Natural killer cell (primary cell): ENCODE results near the gene SURF2. TPM values are rescaled to one million over a fixed set of nuclear protein-coding genes. Genes with fewer than 3 reads are reported as not detected.

Source experiments
- ATAC-seq, 3 donors: fragments of 150-1000 bp in 2 of 3; fragments of 200-7000 bp in 1 of 3; cut with Tn5 transposase; 1 replicate in 1 of 3; 2 replicates in 2 of 3; pipeline ENCODE4 v1.10.0; 2021; ENCODE audit warnings: mild to moderate bottlenecking in 2 of 3, moderate library complexity in 2 of 3
- DNase-seq, 2 donors: peaks; one replicate each; pipeline versions ENCODE4 v3.0.0 to v3.0.0-alpha.2; 2013 to 2021; ENCODE audit warnings: mixed read lengths in 1 of 2
- H3K27ac ChIP-seq: one replicate; pipeline ENCODE4 v1.5.1; 2013; ENCODE audit warnings: mild to moderate bottlenecking, low read length
- H3K27me3 ChIP-seq: one replicate; pipeline ENCODE4 v1.6.1; 2013; ENCODE audit warnings: low read length; ENCODE audit not compliant: control insufficient read depth, insufficient read depth
- H3K36me3 ChIP-seq: one replicate; pipeline ENCODE4 v1.6.1; 2013; ENCODE audit warnings: low read length; ENCODE audit not compliant: control insufficient read depth, insufficient read depth
- H3K4me1 ChIP-seq: one replicate; pipeline ENCODE4 v1.6.1; 2013; ENCODE audit warnings: low read length; ENCODE audit not compliant: control insufficient read depth, insufficient read depth
- H3K4me3 ChIP-seq: one replicate; pipeline ENCODE4 v1.5.1; 2013; ENCODE audit warnings: low read length
- H3K9me3 ChIP-seq: one replicate; pipeline ENCODE4 v1.6.1; 2013; ENCODE audit warnings: low read length; ENCODE audit not compliant: control insufficient read depth, insufficient read depth
- H3K27ac Mint-ChIP-seq, 2 donors: one replicate each; pipeline ENCODE4 v1.8.0; 2022; ENCODE audit warnings: mild to moderate bottlenecking in 2 of 2, mixed read lengths in 2 of 2, moderate library complexity in 1 of 2
- H3K27me3 Mint-ChIP-seq, 2 donors: one replicate each; pipeline ENCODE4 v1.8.0; 2022; ENCODE audit warnings: low read depth in 2 of 2, mixed read lengths in 2 of 2
- H3K36me3 Mint-ChIP-seq: one replicate; pipeline ENCODE4 v1.8.0; 2022; ENCODE audit warnings: mixed read lengths
- H3K4me1 Mint-ChIP-seq, 2 donors: one replicate each; pipeline ENCODE4 v1.8.0; 2022; ENCODE audit warnings: mixed read lengths in 2 of 2
- H3K4me3 Mint-ChIP-seq: one replicate; pipeline ENCODE4 v1.8.0; 2022; ENCODE audit warnings: mild to moderate bottlenecking, moderate library complexity, mixed read lengths
- H3K9me3 Mint-ChIP-seq, 2 donors: one replicate each; pipeline ENCODE4 v1.8.0; 2022; ENCODE audit warnings: mixed read lengths in 2 of 2
- CTCF ChIP-seq: fragments of 200-600 bp; IDR thresholded peaks from one replicate; pipeline ENCODE4 v1.8.0; 2022; ENCODE audit warnings: antibody characterized with exemption
- WGBS: methylation state at CpG from one replicate; pipeline ENCODE4 v1.1.7; 2013; ENCODE audit warnings: missing lambda C conversion rate; ENCODE audit not compliant: insufficient coverage; 5-methylcytosine and 5-hydroxymethylcytosine counted together
- intact Hi-C: fragments of 100-400 bp; cut with micrococcal nuclease; formaldehyde crosslinking; loops from one replicate; pipeline ENCODE4 v1.14.2; 2022
- total RNA-seq, 4 donors: library from RNA; stranded (reverse); fragments of 120-200 nt in 1 of 4; gene quantifications; one replicate each; pipeline versions ENCODE4 v1.2.3 to v1.2.4, GENCODE V29; 2013 to 2022

Gene SURF2
- total RNA-seq, 3 donors from 2014 or later (not counting 1 experiment from before 2014, with no cell fraction given), result 14.3 to 14.9 (median 14.7) TPM

DNA sequence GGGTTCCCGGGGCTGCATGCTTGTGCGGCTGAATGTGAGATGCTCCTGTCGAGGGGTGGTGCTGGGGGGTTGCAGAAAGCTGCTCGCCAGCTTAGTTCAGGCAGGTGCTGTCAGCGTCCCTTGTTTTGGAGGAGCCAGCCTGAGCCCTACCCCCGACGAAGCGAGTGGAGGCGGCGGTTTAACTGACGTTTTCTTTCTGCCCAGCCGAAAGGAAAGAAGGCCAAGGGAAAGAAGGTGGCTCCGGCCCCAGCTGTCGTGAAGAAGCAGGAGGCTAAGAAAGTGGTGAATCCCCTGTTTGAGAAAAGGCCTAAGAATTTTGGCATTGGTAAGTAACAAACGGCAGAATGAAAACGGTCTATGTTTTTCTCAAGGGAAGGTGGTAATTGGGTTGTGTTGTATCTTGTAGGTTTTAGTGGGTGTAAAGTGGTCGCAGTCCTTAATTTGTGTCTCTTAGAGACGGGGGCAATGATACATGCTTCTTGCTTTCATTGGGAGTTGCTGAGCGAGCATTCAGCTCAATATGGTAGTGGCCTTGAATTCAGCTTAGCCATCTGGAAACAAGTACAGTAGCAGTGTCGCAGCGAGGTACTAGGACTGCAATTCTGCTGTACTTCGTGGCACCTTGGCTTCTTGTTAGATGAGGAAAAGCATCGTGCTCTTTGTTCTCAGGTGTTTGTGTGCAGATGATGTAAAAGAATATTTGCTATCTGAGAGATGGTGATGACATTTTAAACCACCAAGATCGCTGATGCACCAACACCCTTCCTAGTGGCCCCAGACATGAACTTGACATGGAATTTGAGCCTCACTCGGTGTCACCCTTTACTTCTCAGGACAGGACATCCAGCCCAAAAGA lies 7.4 kb upstream of the SURF2 start:
- 19% methylated on average over 25 of the region's 25 CpGs for WGBS

DNA sequence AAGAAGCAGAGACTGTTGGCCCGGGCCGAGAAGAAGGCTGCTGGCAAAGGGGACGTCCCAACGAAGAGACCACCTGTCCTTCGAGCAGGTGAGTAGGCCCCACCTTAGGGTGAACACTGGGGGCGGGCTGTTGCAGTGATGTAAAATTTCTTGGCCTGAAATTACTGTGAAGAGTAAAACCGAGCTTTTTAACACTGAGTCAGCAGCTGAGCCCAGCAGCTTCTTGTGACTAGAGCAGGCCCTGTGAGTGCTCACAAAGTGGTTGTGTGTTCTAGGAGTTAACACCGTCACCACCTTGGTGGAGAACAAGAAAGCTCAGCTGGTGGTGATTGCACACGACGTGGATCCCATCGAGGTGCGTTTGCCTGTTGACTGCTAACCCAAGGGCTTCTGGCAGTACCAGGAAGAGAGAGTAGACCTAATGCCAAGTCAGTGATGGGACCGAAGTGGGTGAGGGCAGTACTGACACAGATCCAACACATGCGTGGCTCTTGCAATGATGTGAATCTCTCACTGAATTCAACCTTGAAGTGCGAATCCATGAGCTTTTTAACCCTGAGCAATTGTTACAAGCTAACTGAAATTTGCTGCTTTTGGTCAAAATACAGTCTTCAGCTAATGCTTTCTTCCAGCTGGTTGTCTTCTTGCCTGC lies 6.3 kb upstream of the SURF2 start:
- peaks cover 40% of the 10 kb centered on the region for H3K4me1 ChIP-seq
- no peaks in the 10 kb centered on the region for H3K9me3 ChIP-seq
- no peak for TF ChIP-seq CTCF
- Mint-ChIP-seq H3K4me1 (peaks cover 45 to 47% of the 10 kb centered on the region in 2 donors), H3K9me3 (no peaks in the 10 kb centered on the region), H3K4me3 (peak overlapping the region; percentile 13), H3K27me3 (no peaks in the 10 kb centered on the region), H3K36me3 (peaks cover 12% of the 10 kb centered on the region), H3K27ac (peak overlapping the region in 1 of 2 donors; percentile 94)
- peaks cover 52% of the 10 kb centered on the region for H3K36me3 ChIP-seq
- WGBS, result 85% methylated on average over 15 of the region's 15 CpGs
- intact Hi-C loops, result no loop called here
- H3K27ac ChIP-seq, result no peak overlapping the region
- no peak for ATAC-seq
- H3K4me3 ChIP-seq, result no peak overlapping the region
- no peaks in the 10 kb centered on the region for H3K27me3 ChIP-seq
- no peak for DNase-seq

More for the DNA sequence above, 7.4 kb upstream of the SURF2 start:
- Histone ChIP-seq H3K36me3 (peaks cover 57% of the 10 kb centered on the region), H3K4me1 (peaks cover 35% of the 10 kb centered on the region), H3K4me3 (peak overlapping the region; percentile 76), H3K27me3 (no peaks in the 10 kb centered on the region), H3K27ac (peak overlapping the region; percentile 75), H3K9me3 (no peaks in the 10 kb centered on the region)
- Mint-ChIP-seq H3K4me1 (peaks cover 45 to 47% of the 10 kb centered on the region in 2 donors), H3K36me3 (peaks cover 12% of the 10 kb centered on the region), H3K4me3 (peak overlapping the region; percentile 100), H3K27ac (peak overlapping the region; percentile 94 to 95), H3K9me3 (no peaks in the 10 kb centered on the region), H3K27me3 (no peaks in the 10 kb centered on the region)
- no peak for DNase-seq
- TF ChIP-seq CTCF, result no peak
- no peak for ATAC-seq
- intact Hi-C loops, result loop anchor here (1.0 kb wide), 2 partner anchors 13 to 27 kb away; partner anchors contain the start of genes STKLD1, SURF4 and SURF6

DNA sequence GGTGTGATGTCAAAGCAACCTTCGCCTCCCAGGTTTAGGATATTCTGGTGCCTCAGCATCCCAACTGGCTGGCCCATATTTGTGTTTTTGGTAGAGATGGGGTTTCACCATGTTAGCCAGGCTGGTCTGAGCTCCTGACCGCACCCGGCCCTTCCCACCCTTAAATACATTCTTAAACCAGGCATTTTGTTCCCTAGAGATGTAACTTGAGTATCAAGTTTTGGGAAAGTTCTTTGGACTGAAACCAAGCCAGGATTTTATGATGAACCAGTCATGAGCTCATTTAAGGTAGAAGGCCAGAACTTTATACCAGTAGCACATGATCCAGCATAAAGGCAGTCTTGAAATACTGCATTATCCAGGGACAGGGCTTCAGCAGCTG lies 4.8 kb upstream of the SURF2 start:
- DNase-seq (no peak), ATAC-seq (no peak)
- H3K9me3 Mint-ChIP-seq, result no peaks in the 10 kb centered on the region
- no peak overlapping the region for H3K27ac ChIP-seq
- no peak overlapping the region for H3K27ac Mint-ChIP-seq
- intact Hi-C loops, result no loop called here
- H3K4me1 Mint-ChIP-seq, result peaks cover 39 to 43% of the 10 kb centered on the region in 2 donors
- no peaks in the 10 kb centered on the region for H3K27me3 ChIP-seq
- no peak for TF ChIP-seq CTCF
- no peaks in the 10 kb centered on the region for H3K9me3 ChIP-seq
- no peak overlapping the region for H3K4me3 ChIP-seq
- WGBS, result 100% methylated on average over 1 of the region's 3 CpGs
- H3K4me1 ChIP-seq, result peaks cover 40% of the 10 kb centered on the region
- no peaks in the 10 kb centered on the region for H3K27me3 Mint-ChIP-seq
- H3K36me3 ChIP-seq, result peaks cover 50% of the 10 kb centered on the region
- H3K4me3 Mint-ChIP-seq, result no peak overlapping the region
- peaks cover 12% of the 10 kb centered on the region for H3K36me3 Mint-ChIP-seq
